Lung microvascular endothelial cell (primary cell): ENCODE results near the gene LCE4A. TPM values are rescaled to one million over a fixed set of nuclear protein-coding genes. Genes with fewer than 3 reads are reported as not detected.

Experiments used
- DNase-seq, 2 donors: peaks; one replicate each; pipeline versions ENCODE4 v3.0.0 to v3.0.0-alpha.2; 2010; ENCODE audit warnings: low read depth in 2 of 2
- total RNA-seq: library from RNA; depleted of rRNA; stranded (reverse); fragments of >200 nt; gene quantifications from 2 replicates; pipeline ENCODE4 v1.2.1, GENCODE V29; 2014

LCE4A gene
- total RNA-seq, 1 donor from 2014 or later = not detected

DNA sequence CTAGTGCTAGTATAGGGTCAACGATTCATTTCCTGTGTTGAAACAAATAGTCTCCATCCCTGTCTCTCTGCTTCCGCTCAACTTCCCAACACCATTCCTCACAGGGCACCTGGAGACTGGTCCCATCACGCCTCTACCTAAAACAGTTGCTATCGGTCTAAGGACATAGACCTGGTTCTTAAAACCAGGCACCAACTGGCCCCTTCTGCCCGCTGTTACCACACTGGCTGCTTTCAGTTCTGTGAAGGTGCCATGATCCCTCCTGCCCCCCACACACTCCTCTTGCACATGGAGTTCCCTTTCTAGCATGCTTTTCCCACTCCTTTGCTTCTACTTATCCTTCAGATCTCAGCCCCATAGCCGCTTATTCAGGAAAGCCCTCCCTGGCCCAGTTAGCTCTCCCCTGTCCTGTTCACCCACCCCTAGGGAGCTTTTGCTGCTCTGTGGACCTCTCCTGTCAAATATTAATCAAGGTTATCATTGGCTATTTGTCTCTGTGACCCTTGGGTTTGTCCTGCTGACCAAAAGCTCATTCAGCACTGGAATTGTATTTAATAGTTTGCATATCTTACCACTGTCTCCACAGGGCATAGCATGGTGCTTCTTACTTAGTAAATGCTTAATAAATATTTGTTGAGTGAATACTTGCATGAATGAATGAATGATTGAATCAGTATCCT is 37.9 kb downstream of the LCE4A start:
- DNase-seq = no peak

DNA sequence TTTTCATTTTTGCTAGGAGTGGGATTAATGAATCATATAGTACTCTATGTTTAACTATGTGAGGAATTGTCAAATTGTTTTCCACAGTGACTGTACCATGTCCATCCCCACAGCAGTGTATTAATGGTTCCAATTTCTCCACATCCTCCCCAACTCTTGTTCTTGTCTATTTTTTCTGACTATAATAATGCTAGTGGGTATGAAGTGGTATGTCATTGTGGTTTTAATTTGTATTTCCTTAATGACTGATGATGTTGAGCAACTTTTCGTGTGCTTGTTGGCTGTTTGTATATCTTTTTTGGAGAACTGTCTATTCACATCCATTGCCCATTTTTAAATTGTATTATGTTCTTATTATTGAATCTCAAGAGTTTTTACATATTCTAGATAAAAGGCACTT is 39.9 kb downstream of the LCE4A start:
- no peak for DNase-seq

DNA sequence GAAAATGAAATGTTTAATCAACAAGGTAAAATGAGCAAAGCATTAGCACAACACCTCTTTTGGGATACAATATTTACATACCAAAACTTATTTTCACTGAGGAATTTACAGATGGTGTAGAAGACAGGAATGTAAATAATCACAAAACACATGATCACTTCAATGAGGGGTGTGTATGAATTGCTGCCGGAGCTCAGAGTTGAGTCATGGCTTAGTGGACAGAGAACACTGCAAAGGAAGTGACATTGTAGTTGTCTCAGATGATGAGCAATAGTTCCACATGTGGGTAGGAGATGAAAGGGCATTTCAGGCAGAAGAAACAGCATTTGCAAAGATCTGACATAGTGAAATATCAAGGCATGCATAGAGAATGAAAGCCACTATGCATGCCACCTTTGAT is 44.3 kb downstream of the LCE4A start:
- DNase-seq = peak in 1 of 2 donors; percentile 84

DNA sequence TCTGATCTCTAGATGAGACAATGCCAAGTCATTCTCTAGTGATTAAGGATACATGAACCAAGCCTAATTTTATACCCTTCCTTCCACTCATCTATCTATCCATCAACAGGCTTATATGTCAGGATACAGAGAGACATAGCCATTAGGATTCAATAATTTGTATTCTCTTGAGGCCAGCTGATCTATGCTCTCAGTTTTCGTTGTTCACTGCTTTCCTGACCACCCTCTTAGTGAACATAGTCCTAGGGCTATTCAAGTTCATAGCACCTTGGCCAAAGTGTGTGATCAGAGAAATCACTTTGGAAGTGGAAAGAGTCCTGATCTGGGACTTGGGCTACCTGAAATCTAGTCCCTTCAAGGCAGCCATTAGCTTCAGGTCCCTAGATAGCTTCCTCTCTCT is 45.6 kb downstream of the LCE4A start:
- no peak for DNase-seq

DNA sequence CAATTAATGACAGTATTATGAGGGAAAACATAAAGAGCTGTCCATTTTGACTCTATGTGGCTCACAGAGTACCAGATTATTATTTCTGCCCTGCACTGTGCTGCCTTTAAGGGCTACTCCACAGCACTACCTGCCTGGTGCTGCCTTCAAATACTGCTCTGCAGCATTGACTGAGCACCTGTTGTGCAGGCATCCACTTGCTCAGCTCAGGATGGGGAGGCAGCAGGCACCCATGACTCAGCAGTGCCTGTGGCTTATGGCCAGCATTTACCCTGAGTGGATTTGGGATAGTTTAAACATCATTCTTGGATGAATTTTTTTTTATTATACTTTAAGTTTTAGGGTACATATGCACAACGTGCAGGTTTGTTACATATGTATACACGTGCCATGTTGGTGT is 48.9 kb downstream of the LCE4A start:
- no peak for DNase-seq

DNA sequence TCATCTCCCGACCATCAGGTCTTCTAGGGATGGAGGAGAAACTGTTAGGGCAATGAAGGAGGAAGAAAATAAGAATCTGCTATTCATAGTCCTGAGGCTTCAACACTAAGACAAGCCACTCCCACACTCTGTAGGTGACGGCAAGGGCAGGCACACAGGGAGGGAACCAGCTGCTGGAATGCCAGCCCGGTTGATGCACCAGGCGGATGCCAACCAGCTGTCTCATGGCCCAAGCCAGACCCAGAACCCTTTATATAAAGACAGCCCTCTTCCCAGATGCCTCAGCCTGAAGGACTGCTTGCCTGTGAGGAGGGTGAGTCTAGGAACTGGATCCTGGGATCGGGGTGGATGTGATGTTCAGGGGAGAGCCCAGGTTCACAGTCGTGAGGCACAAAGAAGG is 49.8 kb downstream of the LCE4A start, which contains the start of gene KPRP:
KPRP (plus strand) TSS at position 279 of the 400 bp plus-strand sequence. CDS start 1,564 bp downstream, outside the sequence.
- no peak for DNase-seq

DNA sequence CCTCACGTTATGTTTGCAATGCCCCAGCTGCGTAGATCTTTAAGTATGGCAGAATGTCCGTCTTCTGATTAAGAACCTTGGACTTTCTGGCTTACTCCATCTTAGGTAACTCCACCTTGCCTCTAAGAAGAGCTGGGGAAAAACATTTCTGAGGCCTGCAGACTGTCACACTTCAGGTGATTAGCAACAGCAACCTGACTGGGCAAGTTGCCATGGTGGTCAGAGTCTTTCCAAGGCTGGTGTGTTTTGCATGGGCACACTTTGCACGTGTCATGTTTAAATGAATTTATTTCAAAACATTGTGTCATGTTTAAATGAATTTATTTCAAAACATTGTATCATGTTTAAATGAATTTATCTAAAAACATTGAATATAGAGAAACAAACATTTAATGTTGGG is 50.7 kb downstream of the LCE4A start:
- no peak for DNase-seq

Other genes with a start within 250 kb of the LCE4A start
- not detected in 2 replicates for gene LCE5A, start 197.4 kb upstream of the LCE4A start, total RNA-seq
- not detected in 2 replicates for gene CRCT1, start 193.7 kb upstream of the LCE4A start, total RNA-seq
- gene LCE3E, start 141.4 kb upstream of the LCE4A start, total RNA-seq = not detected in 2 replicates
- not detected in 2 replicates for gene LCE3D, start 127.6 kb upstream of the LCE4A start, total RNA-seq
- not detected in 2 replicates for gene LCE3C, start 107.9 kb upstream of the LCE4A start, total RNA-seq
- gene LCE3B, start 94.3 kb upstream of the LCE4A start, total RNA-seq = not detected in 2 replicates
- gene LCE3A, start 85.1 kb upstream of the LCE4A start, total RNA-seq = not detected in 2 replicates
- not detected in 2 replicates for gene LCE2D, start 44.8 kb upstream of the LCE4A start, total RNA-seq
- not detected in 2 replicates for gene LCE2C, start 32.9 kb upstream of the LCE4A start, total RNA-seq
- not detected in 2 replicates for gene LCE2B, start 22.0 kb upstream of the LCE4A start, total RNA-seq
- not detected in 2 replicates for gene LCE2A, start 9.8 kb upstream of the LCE4A start, total RNA-seq
- not detected in 2 replicates for gene KPRP, start 49.9 kb downstream of the LCE4A start, total RNA-seq
- gene LCE1F, start 67.0 kb downstream of the LCE4A start, total RNA-seq = not detected in 2 replicates
- gene LCE1E, start 78.1 kb downstream of the LCE4A start, total RNA-seq = not detected in 2 replicates
- gene LCE1D, start 88.6 kb downstream of the LCE4A start, total RNA-seq = not detected in 2 replicates
- gene LCE1C, start 98.5 kb downstream of the LCE4A start, total RNA-seq = not detected in 2 replicates
- not detected in 2 replicates for gene LCE1B, start 103.8 kb downstream of the LCE4A start, total RNA-seq
- gene LCE1A, start 119.3 kb downstream of the LCE4A start, total RNA-seq = not detected in 2 replicates
- not detected in 2 replicates for gene LCE6A, start 134.7 kb downstream of the LCE4A start, total RNA-seq
- not detected in 2 replicates for gene LCE7A, start 151.8 kb downstream of the LCE4A start, total RNA-seq
- not detected in 2 replicates for gene SMCP, start 170.2 kb downstream of the LCE4A start, total RNA-seq
- gene IVL, start 200.4 kb downstream of the LCE4A start, total RNA-seq = not detected in 2 replicates
- not detected in 2 replicates for gene SPRR5, start 239.0 kb downstream of the LCE4A start, total RNA-seq